HCT116 (cell line): Measurements from ENCODE around the gene FAM13C.

Experiments
- CBX3 ChIP-seq: IDR thresholded peaks from 2 replicates; pipeline ENCODE4 v1.6.1; 2012; ENCODE audit warnings: low read depth
- CTCF ChIP-seq, 3 experiments: fragments of 200-600 bp in 1 of 3; sonication (generic) in 1 of 3; IDR thresholded peaks in 2 of 3; conservative IDR thresholded peaks in 1 of 3; 2 replicates each; pipeline ENCODE4 v1.5.1; 2012 to 2017; ENCODE audit warnings: low read depth in 2 of 3, low read length in 2 of 3, antibody characterized with exemption in 1 of 3, borderline replicate concordance in 1 of 3, control low read depth in 1 of 3, mild to moderate bottlenecking in 1 of 3, mixed read lengths in 1 of 3, mixed run types in 1 of 3, moderate library complexity in 1 of 3; ENCODE audit not compliant: insufficient read depth in 1 of 3
- EGR1 ChIP-seq: IDR thresholded peaks from 2 replicates; pipeline ENCODE4 v1.6.1; 2012; ENCODE audit warnings: low read depth
- EZH2 ChIP-seq: fragments of 200-600 bp; sonication (generic); IDR thresholded peaks from 2 replicates; pipeline ENCODE4 v1.6.1; 2017; ENCODE audit warnings: antibody characterized with exemption, mixed run types
- JUND ChIP-seq: IDR thresholded peaks from 2 replicates; pipeline ENCODE4 v1.6.1; 2012
- MAX ChIP-seq: IDR thresholded peaks from 2 replicates; pipeline ENCODE4 v1.6.1; 2012
- POLR2A ChIP-seq: IDR thresholded peaks from 2 replicates; pipeline ENCODE4 v1.7.0; 2011; ENCODE audit warnings: borderline replicate concordance; ENCODE audit not compliant: insufficient read depth, insufficient read length; ENCODE audit errors: extremely low read depth
- POLR2AphosphoS5 ChIP-seq: IDR thresholded peaks from 2 replicates; pipeline ENCODE4 v1.6.1; 2011; ENCODE audit warnings: mild to moderate bottlenecking, low read depth, low read length, moderate library complexity
- RAD21 ChIP-seq: IDR thresholded peaks from 2 replicates; pipeline ENCODE4 v1.6.1; 2012; ENCODE audit warnings: low read depth, mild to moderate bottlenecking
- REST ChIP-seq: IDR thresholded peaks from 2 replicates; pipeline ENCODE4 v1.6.1; 2012; ENCODE audit warnings: low read depth
- SP1 ChIP-seq: IDR thresholded peaks from 2 replicates; pipeline ENCODE4 v1.6.1; 2012; ENCODE audit warnings: low read depth
- TCF7L2 ChIP-seq: IDR thresholded peaks from 2 replicates; pipeline ENCODE4 v1.7.0; 2011; ENCODE audit warnings: borderline replicate concordance, inconsistent platforms; ENCODE audit not compliant: insufficient read depth, insufficient read length; ENCODE audit errors: extremely low read depth
- ZFX ChIP-seq: fragments of 450-650 bp; IDR thresholded peaks from 2 replicates; pipeline ENCODE4 v1.6.1; 2017
- ZNF274 ChIP-seq: fragments of 200-500 bp; sonication (Bioruptor generic); IDR thresholded peaks from 2 replicates; pipeline ENCODE4 v1.6.1; 2014; ENCODE audit warnings: mild to moderate bottlenecking, low read depth, low read length, inconsistent platforms

- TF ChIP-seq POLR2A (no peak), ZNF274 (no peak), POLR2AphosphoS5 (no peak), EGR1 (no peak), CTCF (IDR thresholded peaks at IDR 0.05 in 2 of 3, conservative IDR thresholded peaks at IDR 0.05 in 1 of 3; ENCODE audit: borderline replicate concordance in 1 of 3, insufficient read depth in 1 of 3, low read depth in 2 of 3, low read length in 2 of 3) (no peak), ZFX (no peak), JUND (no peak), SP1 (no peak), MAX (no peak), REST (no peak), EZH2 (no peak), RAD21 (no peak), CBX3 (no peak), TCF7L2 (no peak)
These were observed 118.6 kb downstream of the FAM13C start for GRCh38 chr10:59243611-59244195.
